ENCODE data around the gene USP5.
"Not testable (repeated sequence)": the region's sequence is repeated elsewhere in the genome, so short reads cannot be mapped to it uniquely, and the experiment has no call there.

Gene USP5

GRCh38 chr12:6904280-6905276 lies 52.6 kb downstream of the USP5 start, which contains the start of gene LRRC23:
Gene LRRC23 (plus strand): TSS chr12:6904822. CDS start chr12:6905634, 812 bp downstream.
- H3K4me3 ChIP-seq (ENCODE audit: low read depth, low read length), result peak within 1 kb of the TSS; percentile 86
- no peak for TF ChIP-seq CTCF (IDR thresholded peaks at IDR 0.05; ENCODE audit: low read depth, low read length, missing control alignments)
- peak; percentile 91 for DNase-seq (ENCODE audit: low read depth)

- peak overlapping the region; percentile 86 for H3K4me3 ChIP-seq (ENCODE audit: low read depth, low read length)
- DNase-seq (ENCODE audit: low read depth), result no peak
- no peak for TF ChIP-seq CTCF (IDR thresholded peaks at IDR 0.05; ENCODE audit: low read depth, low read length, missing control alignments)
Observed at GRCh38 chr12:6905414-6906040, 53.6 kb downstream of the USP5 start.

GRCh38 chr12:6908141-6908540 lies 56.2 kb downstream of the USP5 start:
- DNase-seq (ENCODE audit: low read depth); H3K4me3 ChIP-seq (ENCODE audit: low read depth, low read length): not testable (repeated sequence)

- DNase-seq (ENCODE audit: low read depth), result no peak
- no peak for TF ChIP-seq CTCF (IDR thresholded peaks at IDR 0.05; ENCODE audit: low read depth, low read length, missing control alignments)
Observed at GRCh38 chr12:6909421-6910145, 57.6 kb downstream of the USP5 start.

GRCh38 chr12:6912164-6912935 lies 60.4 kb downstream of the USP5 start:
- no peak overlapping the region for H3K4me3 ChIP-seq (ENCODE audit: low read depth, low read length)
- DNase-seq (ENCODE audit: low read depth), result no peak
- TF ChIP-seq CTCF (IDR thresholded peaks at IDR 0.05; ENCODE audit: low read depth, low read length, missing control alignments), result no peak

More at GRCh38 chr12:6909421-6910145, 57.6 kb downstream of the USP5 start:
- no peak overlapping the region for H3K4me3 ChIP-seq (ENCODE audit: low read depth, low read length)

GRCh38 chr12:6914246-6914946 lies 62.4 kb downstream of the USP5 start, which contains the start of gene ENO2:
Gene ENO2 (plus strand): TSS chr12:6914580. CDS start chr12:6915833, 1,253 bp downstream.
- no peak for DNase-seq (ENCODE audit: low read depth)
- H3K4me3 ChIP-seq (ENCODE audit: low read depth, low read length), result peak within 1 kb of the TSS; percentile 76
- no peak for TF ChIP-seq CTCF (IDR thresholded peaks at IDR 0.05; ENCODE audit: low read depth, low read length, missing control alignments)

All from GM12864 (cell line).